ENCODE measurements around the gene LAPTM5.

LAPTM5 gene

GRCh38 chr1:30779294-30780071 lies 21.9 kb upstream of the LAPTM5 start:
- Histone ChIP-seq H3K27ac (ENCODE audit: low read length) (no peak overlapping the region), H3K9ac (ENCODE audit: low read length) (no peak overlapping the region; the same call in 1 of the 2 replicates), H3K4me1 (ENCODE audit: low read length) (peaks cover 12% of the 10 kb centered on the region), H3F3A (ENCODE audit: insufficient read depth, low read length) (no peaks in the 10 kb centered on the region), H4K20me1 (ENCODE audit: insufficient read depth, low read length) (no peaks in the 10 kb centered on the region), H3K79me2 (ENCODE audit: low read length) (no peaks in the 10 kb centered on the region), H3K4me2 (ENCODE audit: low read depth, low read length) (peak overlapping the region; percentile 57; the same call in 1 of the 2 replicates), H3K27me3 (replicated peaks; ENCODE audit: insufficient read depth, low read length) (no peaks in the 10 kb centered on the region; the same call in 1 of the 2 replicates), H3K9me3 (replicated peaks; ENCODE audit: insufficient read depth, low read length) (no peaks in the 10 kb centered on the region), H3K36me3 (replicated peaks; ENCODE audit: insufficient read depth, low read length) (no peaks in the 10 kb centered on the region), H3K4me3 (ENCODE audit: low read length) (no peak overlapping the region), H2AFZ (ENCODE audit: low read length) (peak overlapping the region; percentile 23; the same call in 1 of the 2 replicates), H3K9me2 (replicated peaks; ENCODE audit: insufficient read depth, low read length) (no peaks in the 10 kb centered on the region)
- peak; percentile 85 for DNase-seq
- TF ChIP-seq EZH2phosphoT487 (IDR thresholded peaks at IDR 0.05; ENCODE audit: low read length) (no peak), CTCF (IDR thresholded peaks at IDR 0.05; ENCODE audit: low read length) (peak; percentile 97)

- Histone ChIP-seq H3K9me3 (replicated peaks; ENCODE audit: insufficient read depth, low read length) (no peaks in the 10 kb centered on the region), H3K4me3 (ENCODE audit: low read length) (no peak overlapping the region), H3K4me2 (ENCODE audit: low read depth, low read length) (no peak overlapping the region), H3K79me2 (ENCODE audit: low read length) (no peaks in the 10 kb centered on the region), H3K27me3 (replicated peaks; ENCODE audit: insufficient read depth, low read length) (no peaks in the 10 kb centered on the region), H3K9me2 (replicated peaks; ENCODE audit: insufficient read depth, low read length) (no peaks in the 10 kb centered on the region), H2AFZ (ENCODE audit: low read length) (no peak overlapping the region), H3K9ac (ENCODE audit: low read length) (no peak overlapping the region), H3K27ac (ENCODE audit: low read length) (no peak overlapping the region), H3F3A (ENCODE audit: insufficient read depth, low read length) (no peaks in the 10 kb centered on the region), H3K36me3 (replicated peaks; ENCODE audit: insufficient read depth, low read length) (no peaks in the 10 kb centered on the region), H4K20me1 (ENCODE audit: insufficient read depth, low read length) (no peaks in the 10 kb centered on the region), H3K4me1 (ENCODE audit: low read length) (peaks cover 12% of the 10 kb centered on the region)
- no peak for DNase-seq
- TF ChIP-seq EZH2 (optimal IDR thresholded peaks at IDR 0.05; ENCODE audit: low read depth, low read length) (no peak), CTCF (IDR thresholded peaks at IDR 0.05; ENCODE audit: low read length) (no peak), EZH2phosphoT487 (IDR thresholded peaks at IDR 0.05; ENCODE audit: low read length) (no peak)
These were observed 21.4 kb upstream of the LAPTM5 start for GRCh38 chr1:30778979-30779293.

- no peak overlapping the region for H3K27ac ChIP-seq (ENCODE audit: low read length)
- H3K9ac ChIP-seq (ENCODE audit: low read length): no peak overlapping the region
- H3K4me1 ChIP-seq (ENCODE audit: low read length): peaks cover 12% of the 10 kb centered on the region
- no peaks in the 10 kb centered on the region for H3K79me2 ChIP-seq (ENCODE audit: low read length)
- no peak for DNase-seq
- no peaks in the 10 kb centered on the region for H3K27me3 ChIP-seq (replicated peaks; ENCODE audit: insufficient read depth, low read length)
- H3K9me3 ChIP-seq (replicated peaks; ENCODE audit: insufficient read depth, low read length): no peaks in the 10 kb centered on the region
- H2AFZ ChIP-seq (ENCODE audit: low read length): no peak overlapping the region
- H3K4me3 ChIP-seq (ENCODE audit: low read length): no peak overlapping the region
- TF ChIP-seq EZH2phosphoT487 (IDR thresholded peaks at IDR 0.05; ENCODE audit: low read length) (no peak), EZH2 (optimal IDR thresholded peaks at IDR 0.05; ENCODE audit: low read depth, low read length) (no peak)
- H4K20me1 ChIP-seq (ENCODE audit: insufficient read depth, low read length): no peaks in the 10 kb centered on the region
- no peaks in the 10 kb centered on the region for H3K36me3 ChIP-seq (replicated peaks; ENCODE audit: insufficient read depth, low read length)
- H3K9me2 ChIP-seq (replicated peaks; ENCODE audit: insufficient read depth, low read length): no peaks in the 10 kb centered on the region
- no peak overlapping the region for H3K4me2 ChIP-seq (ENCODE audit: low read depth, low read length)
- H3F3A ChIP-seq (ENCODE audit: insufficient read depth, low read length): no peaks in the 10 kb centered on the region
These were observed 20.8 kb upstream of the LAPTM5 start for GRCh38 chr1:30778154-30778978.

- Histone ChIP-seq H3K9ac (ENCODE audit: low read length) (no peak overlapping the region), H3F3A (ENCODE audit: insufficient read depth, low read length) (no peaks in the 10 kb centered on the region), H4K20me1 (ENCODE audit: insufficient read depth, low read length) (no peaks in the 10 kb centered on the region), H3K4me1 (ENCODE audit: low read length) (peaks cover 12% of the 10 kb centered on the region), H3K9me2 (replicated peaks; ENCODE audit: insufficient read depth, low read length) (no peaks in the 10 kb centered on the region), H3K36me3 (replicated peaks; ENCODE audit: insufficient read depth, low read length) (no peaks in the 10 kb centered on the region), H3K4me3 (ENCODE audit: low read length) (no peak overlapping the region), H3K4me2 (ENCODE audit: low read depth, low read length) (no peak overlapping the region), H3K27ac (ENCODE audit: low read length) (no peak overlapping the region), H3K9me3 (replicated peaks; ENCODE audit: insufficient read depth, low read length) (no peaks in the 10 kb centered on the region), H3K27me3 (replicated peaks; ENCODE audit: insufficient read depth, low read length) (no peaks in the 10 kb centered on the region), H2AFZ (ENCODE audit: low read length) (no peak overlapping the region), H3K79me2 (ENCODE audit: low read length) (no peaks in the 10 kb centered on the region)
- no peak for TF ChIP-seq EZH2 (optimal IDR thresholded peaks at IDR 0.05; ENCODE audit: low read depth, low read length)
- TF ChIP-seq EZH2phosphoT487 (IDR thresholded peaks at IDR 0.05; ENCODE audit: low read length): no peak
- TF ChIP-seq CTCF (IDR thresholded peaks at IDR 0.05; ENCODE audit: low read length): peak; percentile 24
- no peak for DNase-seq
These were observed 20.3 kb upstream of the LAPTM5 start for GRCh38 chr1:30777904-30778153.

All from MM.1S (cell line).